ENCODE results near the gene MEGF8.
"Not testable (repeated sequence)": the region's sequence is repeated elsewhere in the genome, so short reads cannot be mapped to it uniquely, and the experiment has no call there.

The MEGF8 gene

DNA sequence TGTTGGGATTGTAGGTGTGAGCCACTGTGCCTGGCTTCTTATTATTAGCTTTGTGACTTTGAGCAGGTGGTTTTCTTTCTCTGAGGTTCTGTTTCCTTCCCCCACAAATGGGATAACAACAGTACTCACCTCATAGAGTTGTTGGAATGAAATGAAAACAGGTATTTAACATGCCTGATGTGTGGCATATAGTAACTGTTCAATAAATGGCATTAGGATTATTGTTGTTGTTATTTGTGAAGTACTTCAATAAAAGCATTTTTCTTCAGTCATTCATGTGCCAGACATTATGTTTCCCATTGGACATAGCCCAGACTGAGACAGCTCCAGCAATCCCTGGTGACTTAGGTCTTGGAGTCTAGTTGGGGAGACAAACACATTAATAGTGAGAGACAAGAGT, 1.5 kb downstream of the MEGF8 start:
- Mint-ChIP-seq H3K36me3 (ENCODE audit: low read depth) (no peaks in the 10 kb centered on the region), H3K4me1 (peaks cover 18% of the 10 kb centered on the region), H3K27ac (no peak overlapping the region), H3K9me3 (no peaks in the 10 kb centered on the region), H3K27me3 (peaks cover 17% of the 10 kb centered on the region), H3K4me3 (peak overlapping the region; percentile 83)
- ATAC-seq, result no peak
- no peak for DNase-seq

DNA sequence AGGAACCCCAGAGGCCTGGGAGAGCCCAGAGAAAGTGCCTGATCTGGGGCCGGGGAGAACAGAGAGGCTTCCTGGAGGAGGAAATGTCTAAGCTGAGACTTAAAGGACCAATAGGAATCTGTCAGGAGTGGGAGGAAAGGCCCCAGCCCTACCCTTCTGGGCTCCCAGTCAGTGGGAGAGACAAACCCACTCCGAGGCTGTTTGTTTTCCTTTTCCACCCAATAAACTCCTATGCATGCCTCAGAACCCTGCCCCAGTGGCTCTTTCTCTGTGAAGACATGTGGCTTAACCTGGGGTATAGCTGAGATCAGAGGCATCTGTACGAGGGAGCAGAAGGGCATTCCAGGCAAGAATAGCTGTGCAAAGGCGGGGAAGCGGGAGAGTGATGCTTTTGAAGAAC, 1.9 kb downstream of the MEGF8 start:
- DNase-seq (no peak), ATAC-seq (no peak)
- Mint-ChIP-seq H3K9me3 (no peaks in the 10 kb centered on the region), H3K27ac (no peak overlapping the region), H3K4me1 (peaks cover 18% of the 10 kb centered on the region), H3K36me3 (ENCODE audit: low read depth) (no peaks in the 10 kb centered on the region), H3K27me3 (peaks cover 16% of the 10 kb centered on the region), H3K4me3 (no peak overlapping the region)

DNA sequence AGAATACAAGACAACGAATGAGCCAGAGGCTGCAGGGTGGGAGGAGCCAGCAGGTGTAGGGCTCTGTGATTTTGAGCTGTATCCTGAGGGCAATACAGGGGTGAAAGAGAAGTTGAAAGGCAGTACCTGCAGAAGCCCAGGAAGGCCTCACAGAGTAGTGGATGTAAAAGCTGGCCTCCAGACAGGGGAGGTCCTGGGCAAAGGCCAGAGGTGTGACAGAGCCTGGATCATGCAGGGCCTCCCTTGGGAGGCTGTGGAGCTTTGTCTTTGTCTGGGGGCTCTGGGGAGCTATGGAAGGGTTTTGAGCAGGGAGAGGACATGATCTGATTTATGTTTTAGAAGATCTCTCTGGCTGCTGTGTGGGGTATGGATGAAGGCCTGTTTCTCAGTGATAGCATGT, 2.7 kb downstream of the MEGF8 start:
- H3K36me3 Mint-ChIP-seq (ENCODE audit: low read depth), result no peaks in the 10 kb centered on the region
- peaks cover 12% of the 10 kb centered on the region for H3K27me3 Mint-ChIP-seq
- no peak overlapping the region for H3K27ac Mint-ChIP-seq
- no peak overlapping the region for H3K4me3 Mint-ChIP-seq
- DNase-seq (no peak), ATAC-seq (no peak)
- peaks cover 18% of the 10 kb centered on the region for H3K4me1 Mint-ChIP-seq
- H3K9me3 Mint-ChIP-seq, result no peaks in the 10 kb centered on the region

DNA sequence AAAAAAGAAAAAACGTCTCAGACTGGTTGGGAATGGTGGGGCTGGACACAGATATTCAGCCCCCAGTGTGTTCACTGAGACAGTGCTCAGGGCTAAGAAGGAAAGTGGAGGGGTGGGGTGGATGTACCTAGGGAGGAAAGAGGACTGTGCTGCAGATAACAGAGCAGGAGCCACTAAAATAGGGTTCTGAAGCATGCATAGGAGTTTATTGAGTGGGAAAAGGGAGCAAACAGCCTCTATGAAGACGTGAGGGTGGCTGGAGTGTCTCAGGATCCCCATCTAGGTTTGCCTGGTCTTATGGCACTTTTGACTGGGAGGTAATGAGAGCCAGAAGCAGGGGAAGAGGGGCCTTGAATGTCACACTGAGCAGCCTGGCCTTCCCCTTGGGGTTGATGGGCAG, 3.4 kb downstream of the MEGF8 start:
- Mint-ChIP-seq H3K9me3 (no peaks in the 10 kb centered on the region), H3K4me1 (peaks cover 18% of the 10 kb centered on the region), H3K4me3 (no peak overlapping the region), H3K36me3 (ENCODE audit: low read depth) (no peaks in the 10 kb centered on the region), H3K27ac (no peak overlapping the region), H3K27me3 (peaks cover 6% of the 10 kb centered on the region)
- ATAC-seq, result no peak
- no peak for DNase-seq

DNA sequence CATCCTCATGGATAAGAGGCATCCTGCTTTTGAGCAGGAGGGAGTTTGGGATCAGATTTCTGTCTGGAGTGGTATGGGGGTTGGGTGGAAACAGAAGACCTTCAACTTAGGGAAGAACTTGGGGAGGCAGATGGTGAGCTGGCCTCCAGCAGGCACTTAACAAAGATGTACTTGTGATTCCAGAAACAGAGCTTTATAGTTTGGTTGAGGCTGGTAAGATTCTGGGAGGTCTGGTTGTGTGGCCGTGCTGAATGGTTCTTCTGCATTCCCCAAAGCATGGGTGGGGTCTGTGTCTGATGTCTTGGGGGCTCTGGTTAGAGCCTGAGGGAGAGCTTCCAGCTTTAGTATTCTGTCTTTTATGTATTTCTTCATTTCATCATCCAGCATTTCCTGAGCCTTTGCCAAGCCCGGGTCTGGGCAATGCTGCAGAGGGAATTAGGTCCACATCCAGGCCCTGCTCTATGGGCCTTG, 4.8 kb downstream of the MEGF8 start:
- H3K4me1 Mint-ChIP-seq, result peaks cover 11% of the 10 kb centered on the region
- no peak overlapping the region for H3K4me3 Mint-ChIP-seq
- no peak for ATAC-seq
- H3K9me3 Mint-ChIP-seq, result no peaks in the 10 kb centered on the region
- no peaks in the 10 kb centered on the region for H3K27me3 Mint-ChIP-seq
- DNase-seq, result no peak
- no peak overlapping the region for H3K27ac Mint-ChIP-seq
- no peaks in the 10 kb centered on the region for H3K36me3 Mint-ChIP-seq (ENCODE audit: low read depth)

DNA sequence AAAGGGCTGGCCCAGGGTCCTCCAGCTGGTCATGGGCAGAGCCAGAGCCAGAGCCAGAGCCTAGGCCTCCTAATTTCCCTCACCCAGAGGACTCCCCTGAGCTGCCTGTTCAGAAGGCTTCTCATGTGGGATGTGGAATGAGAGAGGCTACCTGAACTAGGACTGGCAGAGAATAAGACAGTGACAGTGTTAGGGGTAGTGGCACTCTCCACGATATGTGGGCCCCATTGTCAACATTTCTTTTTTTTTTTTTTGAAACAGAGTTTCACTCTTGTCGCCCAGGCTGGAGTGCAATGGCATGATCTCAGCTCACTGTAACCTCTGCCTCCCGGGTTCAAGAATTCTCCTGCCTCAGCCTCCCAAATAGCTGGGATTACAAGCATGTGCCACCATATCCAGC, 5.9 kb downstream of the MEGF8 start:
- H3K9me3 Mint-ChIP-seq; DNase-seq; H3K27me3 Mint-ChIP-seq; H3K4me3 Mint-ChIP-seq; ATAC-seq; H3K4me1 Mint-ChIP-seq; H3K27ac Mint-ChIP-seq; H3K36me3 Mint-ChIP-seq (ENCODE audit: low read depth): not testable (repeated sequence)

DNA sequence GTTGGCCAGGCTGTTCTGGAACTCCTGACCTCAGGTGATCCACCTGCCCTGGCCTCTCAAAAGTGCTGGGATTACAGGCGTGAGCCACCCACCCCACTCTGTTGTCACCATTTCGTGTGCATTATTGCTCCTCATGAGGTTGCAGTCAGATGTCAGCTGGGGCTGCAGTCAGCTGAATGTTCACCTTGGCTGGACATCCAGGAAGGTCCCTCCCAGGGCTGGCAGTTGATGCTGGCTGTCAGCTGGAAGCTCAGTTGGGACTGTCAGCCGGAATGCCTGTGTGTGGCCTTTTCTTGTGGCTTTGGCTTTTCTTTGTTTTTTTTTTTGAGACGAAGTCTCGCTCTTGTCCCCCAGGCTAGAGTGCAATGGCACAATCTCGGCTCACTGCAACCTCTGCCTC, 6.6 kb downstream of the MEGF8 start:
- no peaks in the 10 kb centered on the region for H3K27me3 Mint-ChIP-seq
- H3K27ac Mint-ChIP-seq, result no peak overlapping the region
- H3K4me1 Mint-ChIP-seq, result peaks cover 2% of the 10 kb centered on the region
- no peaks in the 10 kb centered on the region for H3K9me3 Mint-ChIP-seq
- no peaks in the 10 kb centered on the region for H3K36me3 Mint-ChIP-seq (ENCODE audit: low read depth)
- H3K4me3 Mint-ChIP-seq, result no peak overlapping the region
- DNase-seq (no peak), ATAC-seq (no peak)

DNA sequence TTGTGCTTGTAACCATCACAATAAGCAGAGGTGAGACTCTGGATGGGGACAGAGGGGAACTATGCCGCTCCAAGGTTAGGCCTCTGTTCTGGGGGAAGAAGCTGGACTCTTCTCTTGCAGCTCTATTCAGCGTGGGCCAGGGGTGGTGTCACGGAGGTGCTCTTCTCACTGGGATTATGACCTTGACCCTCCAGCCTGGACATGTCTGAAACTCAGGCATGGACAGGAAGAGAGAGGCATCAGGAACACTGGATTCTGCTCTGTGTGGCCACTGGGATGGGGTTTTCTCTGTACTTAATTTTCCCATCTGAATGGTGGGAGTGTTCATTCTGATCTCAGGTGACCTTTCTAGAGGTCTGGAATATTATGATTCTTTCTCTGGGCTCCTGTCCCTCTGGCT, 7.6 kb downstream of the MEGF8 start:
- no peak overlapping the region for H3K4me3 Mint-ChIP-seq
- ATAC-seq (no peak), DNase-seq (no peak)
- no peaks in the 10 kb centered on the region for H3K9me3 Mint-ChIP-seq
- H3K27ac Mint-ChIP-seq, result no peak overlapping the region
- no peaks in the 10 kb centered on the region for H3K27me3 Mint-ChIP-seq
- no peaks in the 10 kb centered on the region for H3K4me1 Mint-ChIP-seq
- no peaks in the 10 kb centered on the region for H3K36me3 Mint-ChIP-seq (ENCODE audit: low read depth)

DNA sequence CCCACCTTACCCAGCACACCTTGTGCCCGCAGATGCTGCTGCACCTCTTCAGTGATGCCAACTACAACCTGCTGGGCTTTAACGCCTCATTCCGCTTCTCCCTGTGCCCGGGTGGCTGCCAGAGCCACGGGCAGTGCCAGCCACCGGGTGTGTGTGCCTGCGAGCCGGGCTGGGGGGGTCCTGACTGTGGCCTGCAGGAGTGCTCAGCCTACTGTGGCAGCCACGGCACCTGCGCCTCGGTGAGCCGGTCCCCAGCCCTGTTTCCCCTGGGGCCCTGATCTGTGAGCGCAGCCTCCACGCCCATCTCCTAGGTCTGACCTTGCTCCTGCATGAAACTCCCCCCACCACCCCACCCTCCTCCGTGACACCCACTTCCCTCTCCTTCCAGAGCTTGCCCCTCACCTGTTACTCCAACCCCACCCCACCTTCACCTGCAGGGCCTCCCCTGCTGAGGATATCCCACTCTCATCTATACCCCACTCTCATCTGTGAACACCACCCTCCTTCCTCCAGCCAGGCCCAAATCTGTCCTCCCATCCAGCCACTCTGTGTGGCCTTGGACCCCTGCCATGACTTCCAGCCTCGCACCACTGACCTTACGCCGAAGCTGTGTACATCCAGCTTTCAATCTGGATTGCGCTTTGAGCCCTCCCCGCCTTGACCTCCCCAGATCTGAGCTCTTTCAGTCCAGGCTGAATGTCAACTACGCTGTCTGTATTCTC, 8.7 kb downstream of the MEGF8 start:
- H3K27me3 Mint-ChIP-seq, result no peaks in the 10 kb centered on the region
- no peak overlapping the region for H3K27ac Mint-ChIP-seq
- DNase-seq, result no peak
- ATAC-seq, result peak; percentile 12
- no peaks in the 10 kb centered on the region for H3K4me1 Mint-ChIP-seq
- H3K36me3 Mint-ChIP-seq (ENCODE audit: low read depth), result peaks cover 2% of the 10 kb centered on the region
- H3K9me3 Mint-ChIP-seq, result no peaks in the 10 kb centered on the region
- H3K4me3 Mint-ChIP-seq, result no peak overlapping the region

DNA sequence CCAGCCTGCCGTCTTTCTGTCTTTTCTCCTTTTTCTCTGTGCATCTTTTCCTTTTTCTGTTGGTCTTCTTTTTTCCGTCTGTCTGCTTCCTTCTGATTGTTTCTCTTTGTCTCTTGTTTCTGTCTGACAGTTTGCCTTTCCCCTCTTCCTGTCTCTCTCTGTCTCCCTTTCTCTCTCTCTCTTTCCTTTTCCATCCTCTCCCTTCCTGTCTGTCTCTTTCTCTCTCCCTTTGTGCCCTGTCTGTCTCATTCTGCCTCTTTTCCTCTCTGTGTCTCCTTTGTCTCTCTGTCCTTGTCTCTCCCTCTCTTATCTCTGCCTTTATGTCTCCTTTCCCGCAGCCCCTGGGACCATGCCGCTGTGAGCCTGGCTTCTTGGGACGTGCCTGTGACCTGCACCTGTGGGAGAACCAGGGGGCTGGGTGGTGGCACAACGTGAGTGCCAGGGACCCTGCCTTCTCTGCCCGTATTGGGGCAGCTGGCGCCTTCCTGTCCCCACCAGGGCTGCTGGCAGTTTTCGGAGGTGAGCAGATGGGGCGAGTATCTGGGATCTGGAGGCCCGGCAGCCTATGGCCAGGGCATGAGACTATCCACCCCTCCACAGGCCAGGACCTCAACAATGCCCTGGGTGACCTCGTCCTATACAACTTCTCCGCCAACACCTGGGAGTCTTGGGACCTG, 9.4 kb downstream of the MEGF8 start:
- no peak for ATAC-seq
- no peak for DNase-seq
- H3K9me3 Mint-ChIP-seq, result no peaks in the 10 kb centered on the region
- no peak overlapping the region for H3K4me3 Mint-ChIP-seq
- H3K36me3 Mint-ChIP-seq (ENCODE audit: low read depth), result peaks cover 2% of the 10 kb centered on the region
- no peaks in the 10 kb centered on the region for H3K27me3 Mint-ChIP-seq
- H3K4me1 Mint-ChIP-seq, result peaks cover 3% of the 10 kb centered on the region
- H3K27ac Mint-ChIP-seq, result no peak overlapping the region

DNA sequence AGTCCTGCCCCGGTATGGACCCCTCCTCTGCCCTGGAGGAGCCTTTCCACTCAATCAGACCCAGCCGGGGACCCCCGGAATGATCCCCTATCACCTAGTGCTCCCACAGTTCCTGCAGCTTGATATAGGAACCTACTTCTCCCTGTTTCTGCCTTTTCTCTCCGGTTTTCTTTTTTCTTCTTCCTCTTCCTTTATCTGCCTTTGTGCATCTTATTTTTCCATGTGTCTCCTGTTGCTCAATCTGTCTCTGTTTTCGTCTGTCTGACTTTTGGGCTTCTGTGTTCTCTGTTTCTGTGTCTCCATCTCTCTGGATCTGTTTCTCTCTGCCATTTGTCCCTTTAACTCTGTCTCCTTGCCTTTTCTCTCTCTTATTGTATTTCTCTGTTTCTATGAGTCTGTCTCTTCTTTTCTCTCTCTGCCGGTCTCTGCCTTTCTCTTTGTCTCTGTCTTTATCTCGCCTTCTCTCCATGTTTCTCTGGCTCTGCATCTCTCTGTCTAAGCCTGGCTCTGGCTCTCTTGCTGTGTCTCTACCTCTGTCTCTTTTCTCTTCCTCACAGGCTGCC, 10.0 kb downstream of the MEGF8 start:
- ATAC-seq (no peak), DNase-seq (no peak)
- Mint-ChIP-seq H3K36me3 (ENCODE audit: low read depth) (peaks cover 2% of the 10 kb centered on the region), H3K4me3 (no peak overlapping the region), H3K4me1 (peaks cover 3% of the 10 kb centered on the region), H3K27ac (no peak overlapping the region), H3K9me3 (no peaks in the 10 kb centered on the region), H3K27me3 (no peaks in the 10 kb centered on the region)

DNA sequence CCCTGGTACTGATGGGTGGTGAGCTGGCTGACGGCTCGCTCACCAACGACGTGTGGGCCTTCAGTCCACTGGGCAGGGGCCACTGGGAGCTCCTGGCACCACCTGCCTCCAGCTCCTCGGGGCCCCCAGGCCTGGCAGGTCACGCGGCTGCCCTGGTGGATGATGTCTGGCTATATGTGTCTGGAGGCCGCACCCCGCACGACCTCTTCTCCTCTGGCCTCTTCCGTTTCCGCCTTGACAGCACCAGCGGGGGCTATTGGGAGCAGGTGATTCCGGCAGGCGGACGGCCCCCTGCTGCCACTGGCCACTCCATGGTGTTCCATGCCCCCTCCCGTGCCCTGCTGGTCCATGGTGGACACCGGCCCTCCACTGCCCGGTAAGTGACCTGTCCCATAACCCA, 10.5 kb downstream of the MEGF8 start:
- H3K27me3 Mint-ChIP-seq, result no peaks in the 10 kb centered on the region

DNA sequence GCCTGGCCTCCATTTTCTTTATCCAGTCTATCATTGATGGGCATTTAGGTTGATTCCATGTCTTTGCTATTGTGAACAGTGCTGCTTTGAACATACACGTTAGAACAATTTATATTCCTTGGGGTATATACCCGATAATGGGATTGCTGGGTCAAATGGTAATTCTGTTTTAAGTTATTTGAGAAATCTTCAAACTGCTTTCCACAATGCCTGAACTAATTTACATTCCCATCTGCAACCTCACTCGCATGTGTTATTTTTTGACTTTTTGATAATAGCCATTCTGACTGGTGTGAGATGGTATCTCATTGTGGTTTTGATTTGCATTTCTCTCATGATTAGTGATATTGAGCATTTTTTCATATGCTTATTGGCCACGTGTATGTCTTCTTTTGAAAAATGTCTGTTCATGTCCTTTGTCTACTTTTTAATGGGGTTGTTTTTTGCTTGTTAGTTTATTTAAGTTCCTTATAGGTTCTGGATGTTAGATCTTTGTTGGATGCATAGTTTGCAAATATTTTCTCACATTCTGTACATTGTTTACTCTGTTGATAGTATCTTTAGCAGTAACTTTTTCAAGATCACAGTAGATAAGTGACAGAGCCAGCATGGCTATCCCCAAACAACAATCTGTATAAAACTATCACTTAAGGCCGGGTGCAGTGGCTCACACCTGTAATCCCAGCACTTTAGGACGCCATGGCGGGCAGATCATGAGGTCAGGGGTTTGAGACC, 13.9 kb downstream of the MEGF8 start:
- H3K4me3 Mint-ChIP-seq; DNase-seq; ATAC-seq; H3K36me3 Mint-ChIP-seq (ENCODE audit: low read depth); H3K27me3 Mint-ChIP-seq; H3K27ac Mint-ChIP-seq; H3K9me3 Mint-ChIP-seq; H3K4me1 Mint-ChIP-seq: not testable (repeated sequence)

More for the DNA sequence above, 10.5 kb downstream of the MEGF8 start:
- Mint-ChIP-seq H3K4me3 (no peak overlapping the region), H3K9me3 (no peaks in the 10 kb centered on the region), H3K27ac (no peak overlapping the region), H3K36me3 (ENCODE audit: low read depth) (peaks cover 2% of the 10 kb centered on the region), H3K4me1 (peaks cover 3% of the 10 kb centered on the region)
- no peak for DNase-seq
- ATAC-seq, result no peak

DNA sequence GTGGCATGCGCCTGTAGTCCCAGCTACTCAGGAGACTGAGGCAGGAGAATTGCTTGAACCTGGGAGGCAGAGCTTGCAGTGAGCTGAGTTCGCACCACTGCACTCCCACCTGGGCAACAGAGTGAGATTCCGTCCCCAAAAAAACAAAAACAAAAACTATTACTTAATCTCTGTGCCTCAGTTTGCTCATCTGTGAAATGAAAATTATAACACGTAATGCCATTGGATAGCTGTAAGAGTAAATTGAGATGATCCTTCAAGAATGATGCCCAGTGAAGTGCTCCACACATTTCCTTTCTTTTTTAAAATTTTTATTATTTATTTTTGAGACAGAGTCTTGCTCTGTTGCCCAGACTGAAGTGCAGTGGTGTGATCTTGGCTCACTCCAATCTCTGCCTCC, 14.5 kb downstream of the MEGF8 start:
- H3K4me3 Mint-ChIP-seq; DNase-seq; H3K27ac Mint-ChIP-seq; H3K4me1 Mint-ChIP-seq; H3K27me3 Mint-ChIP-seq; ATAC-seq; H3K9me3 Mint-ChIP-seq; H3K36me3 Mint-ChIP-seq (ENCODE audit: low read depth): not testable (repeated sequence)
